GM23248 (cell line): ENCODE data around the gene NOXA1.

ENCODE experiments used
- EZH2 ChIP-seq: fragments of 200-600 bp; sonication (generic); IDR thresholded peaks from 2 replicates; pipeline ENCODE4 v1.6.1; 2018; ENCODE audit warnings: antibody characterized with exemption, mild to moderate bottlenecking; ENCODE audit not compliant: insufficient read depth, poor library complexity, severe bottlenecking
- EZH2phosphoT487 ChIP-seq: fragments of 200-600 bp; sonication (generic); IDR thresholded peaks from 2 replicates; pipeline ENCODE4 v1.6.1; 2018; ENCODE audit warnings: antibody characterized with exemption, moderate library complexity, mild to moderate bottlenecking, low read depth; ENCODE audit not compliant: insufficient read depth

DNA sequence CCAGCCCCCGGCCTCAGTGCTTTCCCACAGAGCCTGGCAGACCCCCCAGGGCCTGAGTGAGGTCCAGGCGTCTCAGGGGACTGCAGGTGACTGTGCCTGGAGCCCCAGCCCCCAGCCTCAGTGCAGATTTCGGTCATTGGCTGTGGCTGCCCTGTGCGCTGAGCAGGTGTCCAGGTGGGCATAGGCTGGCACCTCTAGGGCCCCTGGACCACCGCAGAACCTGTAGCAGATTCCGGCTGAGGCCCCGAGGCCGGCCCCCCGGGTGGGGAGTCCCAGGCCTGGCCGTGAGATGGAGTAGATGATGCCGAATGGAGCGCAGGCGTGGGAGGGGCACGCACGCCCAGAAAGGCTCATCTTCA lies 12.3 kb upstream of the NOXA1 start:
- TF ChIP-seq EZH2 (no peak), EZH2phosphoT487 (no peak)
